CD14-positive monocyte (primary cell): ENCODE data around the gene EIF4ENIF1. TPM values are rescaled to one million over a fixed set of nuclear protein-coding genes. Genes with fewer than 3 reads are reported as not detected.
"Not testable (repeated sequence)": the region's sequence is repeated elsewhere in the genome, so short reads cannot be mapped to it uniquely, and the experiment has no call there.

Source experiments
- DNase-seq, 3 donors: peaks; one replicate each; pipeline ENCODE4 v3.0.0-alpha.2; 2011 to 2022
- H2AFZ ChIP-seq: 2 replicates; pipeline ENCODE4 v1.6.0; 2012; ENCODE audit warnings: mild to moderate bottlenecking, low read depth, low read length, inconsistent platforms; ENCODE audit not compliant: insufficient read depth, poor library complexity, severe bottlenecking
- H3K27ac ChIP-seq, 2 donors: 1 replicate in 1 of 2; 2 replicates in 1 of 2; pipeline ENCODE4 v1.5.1; 2012 to 2013; ENCODE audit warnings: low read length in 2 of 2, control low read depth in 1 of 2, inconsistent platforms in 1 of 2, low read depth in 1 of 2, mild to moderate bottlenecking in 1 of 2
- H3K27me3 ChIP-seq, 2 donors: one replicate each; pipeline versions ENCODE4 v1.6.0 to v1.6.1; 2011 to 2013; ENCODE audit warnings: low read length in 2 of 2; ENCODE audit not compliant: control insufficient read depth in 2 of 2, insufficient read depth in 2 of 2
- H3K36me3 ChIP-seq, 2 donors: replicated peaks in 1 of 2; 1 replicate in 1 of 2; 2 replicates in 1 of 2; pipeline versions ENCODE4 v1.5.1 to v1.6.1; 2012 to 2013; ENCODE audit warnings: low read length in 2 of 2, control low read depth in 1 of 2, inconsistent platforms in 1 of 2, mild to moderate bottlenecking in 1 of 2; ENCODE audit not compliant: insufficient read depth in 2 of 2, control insufficient read depth in 1 of 2
- H3K4me1 ChIP-seq, 2 donors: 1 replicate in 1 of 2; 2 replicates in 1 of 2; pipeline versions ENCODE4 v1.5.1 to v1.6.1; 2012 to 2013; ENCODE audit warnings: low read length in 2 of 2, control low read depth in 1 of 2, inconsistent platforms in 1 of 2, mild to moderate bottlenecking in 1 of 2, moderate library complexity in 1 of 2; ENCODE audit not compliant: insufficient read depth in 2 of 2, control insufficient read depth in 1 of 2
- H3K4me2 ChIP-seq: replicated peaks from 2 replicates; pipeline ENCODE3; 2012; ENCODE audit warnings: low read length, moderate library complexity, mild to moderate bottlenecking; ENCODE audit not compliant: poor library complexity, severe bottlenecking; ENCODE audit errors: extremely low read depth
- H3K4me3 ChIP-seq, 3 experiments: fragments of 200-600 bp in 1 of 3; sonication (generic) in 1 of 3; replicated peaks in 1 of 3; 1 replicate in 2 of 3; 2 replicates in 1 of 3; pipeline ENCODE4 v1.5.1; 2011 to 2013; ENCODE audit warnings: low read length in 3 of 3, mild to moderate bottlenecking in 3 of 3, control low read depth in 2 of 3, low read depth in 2 of 3, inconsistent platforms in 1 of 3, moderate library complexity in 1 of 3
- H3K79me2 ChIP-seq: 2 replicates; pipeline ENCODE4 v1.6.0; 2012; ENCODE audit warnings: mild to moderate bottlenecking, control low read depth, inconsistent platforms, low read length, moderate library complexity; ENCODE audit not compliant: insufficient read depth
- H3K9ac ChIP-seq: 2 replicates; pipeline ENCODE4 v1.6.0; 2017; ENCODE audit warnings: low read length, mild to moderate bottlenecking; ENCODE audit not compliant: insufficient read depth, poor library complexity, severe bottlenecking
- H3K9me3 ChIP-seq, 2 donors: replicated peaks in 1 of 2; 1 replicate in 1 of 2; 2 replicates in 1 of 2; pipeline versions ENCODE4 v1.5.1 to v1.6.1; 2012 to 2013; ENCODE audit warnings: low read length in 2 of 2, control low read depth in 1 of 2; ENCODE audit not compliant: control insufficient read depth in 1 of 2, insufficient read depth in 1 of 2
- H4K20me1 ChIP-seq: 2 replicates; pipeline ENCODE4 v1.6.0; 2012; ENCODE audit warnings: mild to moderate bottlenecking, low read length, control low read depth, moderate library complexity; ENCODE audit not compliant: insufficient read depth
- H3K27ac Mint-ChIP-seq, 7 donors: one replicate each; pipeline ENCODE4 v1.8.0; 2020; ENCODE audit warnings: mild to moderate bottlenecking in 7 of 7, mixed read lengths in 7 of 7, moderate library complexity in 6 of 7, inconsistent platforms in 2 of 7
- H3K27me3 Mint-ChIP-seq, 3 donors: one replicate each; pipeline ENCODE4 v1.8.0; 2021 to 2022; ENCODE audit warnings: low read depth in 3 of 3, mild to moderate bottlenecking in 3 of 3, mixed read lengths in 3 of 3, moderate library complexity in 3 of 3, inconsistent platforms in 1 of 3
- H3K36me3 Mint-ChIP-seq, 2 donors: one replicate each; pipeline ENCODE4 v1.8.0; 2020; ENCODE audit warnings: mixed read lengths in 2 of 2, inconsistent platforms in 1 of 2, mild to moderate bottlenecking in 1 of 2
- H3K4me1 Mint-ChIP-seq: one replicate; pipeline ENCODE4 v1.8.0; 2020; ENCODE audit warnings: mild to moderate bottlenecking, mixed read lengths
- H3K4me3 Mint-ChIP-seq, 2 donors: one replicate each; pipeline ENCODE4 v1.8.0; 2020; ENCODE audit warnings: mild to moderate bottlenecking in 2 of 2, mixed read lengths in 2 of 2, moderate library complexity in 1 of 2
- H3K9me3 Mint-ChIP-seq, 7 donors: one replicate each; pipeline ENCODE4 v1.8.0; 2020 to 2022; ENCODE audit warnings: mixed read lengths in 7 of 7, mild to moderate bottlenecking in 6 of 7, moderate library complexity in 6 of 7, inconsistent platforms in 2 of 7
- CTCF ChIP-seq: fragments of 200-600 bp; IDR thresholded peaks from one replicate; pipeline ENCODE4 v1.8.0; 2022; ENCODE audit warnings: antibody characterized with exemption, mild to moderate bottlenecking
- WGBS: methylation state at CpG from one replicate; pipeline ENCODE4 v1.1.5; 2013; ENCODE audit warnings: missing lambda C conversion rate; ENCODE audit not compliant: insufficient coverage; 5-methylcytosine and 5-hydroxymethylcytosine counted together
- intact Hi-C, 2 donors: fragments of 100-400 bp; cut with micrococcal nuclease; formaldehyde crosslinking; loops; one replicate each; pipeline versions ENCODE4 v1.15.0 to v1.15.1; 2023
- polyA plus RNA-seq, 3 donors: library from polyadenylated mRNA; depleted of rRNA in 1 of 3; unstranded in 2 of 3; stranded (reverse) in 1 of 3; fragments of 300-500 nt in 2 of 3; fragments of >200 nt in 1 of 3; fragmentation: Illumina TruSeq in 2 of 3; gene quantifications; 1 replicate in 2 of 3; 2 replicates in 1 of 3; pipeline ENCODE4 v1.2.3, GENCODE V29; 2012 to 2021

Gene EIF4ENIF1
- polyA plus RNA-seq, 3 donors = 2.5 to 17.0 (median 11.5) TPM

- no peak overlapping the region for H3K27ac Mint-ChIP-seq
- DNase-seq = no peak
- intact Hi-C loops = no loop called here
- H3K27me3 Mint-ChIP-seq = peaks cover 0 to 3% (median 0%) of the 10 kb centered on the region in 3 donors
- H3K4me3 Mint-ChIP-seq = no peak overlapping the region
- no peaks in the 10 kb centered on the region for H3K9me3 ChIP-seq
- H2AFZ ChIP-seq = no peak overlapping the region
- no peaks in the 10 kb centered on the region for H3K27me3 ChIP-seq
- peak overlapping the region in 1 of 2 donors; percentile 14 for H3K27ac ChIP-seq
- no CpG with 5 or more reads among the region's 3 CpGs for WGBS
- no peak for TF ChIP-seq CTCF
- H4K20me1 ChIP-seq = no peaks in the 10 kb centered on the region
- peaks cover 0 to 6% of the 10 kb centered on the region in 2 donors for H3K4me1 ChIP-seq
- H3K36me3 ChIP-seq = peaks cover 0 to 12% of the 10 kb centered on the region in 2 donors
- no peak overlapping the region for H3K9ac ChIP-seq
- H3K9me3 Mint-ChIP-seq = peaks cover 0 to under 1% (median 0%) of the 10 kb centered on the region in 7 donors
- no peak overlapping the region for H3K4me2 ChIP-seq
- H3K4me1 Mint-ChIP-seq = peaks cover 16% of the 10 kb centered on the region
- no peaks in the 10 kb centered on the region for H3K79me2 ChIP-seq
- no peak overlapping the region for H3K4me3 ChIP-seq
- peaks cover 21 to 30% of the 10 kb centered on the region in 2 donors for H3K36me3 Mint-ChIP-seq
Measured at GRCh38 chr22:31530823-31531195, 41.2 kb upstream of the EIF4ENIF1 start.

GRCh38 chr22:31526270-31526669 lies 36.6 kb upstream of the EIF4ENIF1 start:
- H3K9me3 ChIP-seq = no peaks in the 10 kb centered on the region
- peak overlapping the region; percentile 69 to 75 for H3K27ac ChIP-seq
- Mint-ChIP-seq H3K4me1 (peaks cover 12% of the 10 kb centered on the region), H3K36me3 (peaks cover 22 to 43% of the 10 kb centered on the region in 2 donors), H3K4me3 (no peak overlapping the region), H3K27ac (peak overlapping the region; percentile 84 to 94 (median 88)), H3K9me3 (peaks cover 0 to 4% (median 1%) of the 10 kb centered on the region in 7 donors), H3K27me3 (peaks cover 0 to 3% (median 0%) of the 10 kb centered on the region in 3 donors)
- no peaks in the 10 kb centered on the region for H3K79me2 ChIP-seq
- H3K4me1 ChIP-seq = peaks cover 0 to 6% of the 10 kb centered on the region in 2 donors
- WGBS = 100% methylated on average over 2 of the region's 7 CpGs
- H3K4me3 ChIP-seq = no peak overlapping the region
- H3K9ac ChIP-seq = no peak overlapping the region
- no peaks in the 10 kb centered on the region for H4K20me1 ChIP-seq
- no peaks in the 10 kb centered on the region for H3K27me3 ChIP-seq
- intact Hi-C loops = loop anchor here in 1 of 2 donors (5.0 kb wide), 1 partner anchor 39 kb away; the partner anchor contains the start of gene EIF4ENIF1
- no peak overlapping the region for H3K4me2 ChIP-seq
- no peak overlapping the region for H2AFZ ChIP-seq
- DNase-seq = peak; percentile 57 to 92 (median 80)
- peaks cover 1 to 12% of the 10 kb centered on the region in 2 donors for H3K36me3 ChIP-seq
- TF ChIP-seq CTCF = no peak

- Mint-ChIP-seq H3K4me1 (peaks cover 12% of the 10 kb centered on the region), H3K36me3 (peaks cover 17 to 43% of the 10 kb centered on the region in 2 donors), H3K27ac (peak overlapping the region in 2 of 7 donors; percentile 58 to 84)
- H3K27me3 ChIP-seq, intact Hi-C loops, H3K36me3 ChIP-seq, H3K9me3 ChIP-seq, H3K79me2 ChIP-seq, H3K9ac ChIP-seq, H2AFZ ChIP-seq, DNase-seq, H3K27ac ChIP-seq, H3K27me3 Mint-ChIP-seq, H3K4me1 ChIP-seq, H3K4me2 ChIP-seq, H3K4me3 ChIP-seq, H3K4me3 Mint-ChIP-seq, H4K20me1 ChIP-seq, H3K9me3 Mint-ChIP-seq: not testable (repeated sequence)
- WGBS = 96% methylated on average over 4 of the region's 5 CpGs
Measured at GRCh38 chr22:31524132-31524531, 34.5 kb upstream of the EIF4ENIF1 start.
